Astrocyte (in vitro differentiated cells and primary cell): ENCODE results near the gene AFF4.

Experiments used
- EZH2 ChIP-seq: IDR thresholded peaks from 2 replicates; pipeline ENCODE4 v1.6.1; 2012; ENCODE audit warnings: mild to moderate bottlenecking, low read length, inconsistent platforms; ENCODE audit not compliant: insufficient read depth
- TF ChIP-seq, protein P1 (sequence below): IDR thresholded peaks from 2 replicates; pipeline ENCODE4 v1.5.1; 2011; ENCODE audit warnings: low read depth, mild to moderate bottlenecking, inconsistent platforms, low read length, moderate library complexity; ENCODE audit not compliant: insufficient read depth

DNA sequence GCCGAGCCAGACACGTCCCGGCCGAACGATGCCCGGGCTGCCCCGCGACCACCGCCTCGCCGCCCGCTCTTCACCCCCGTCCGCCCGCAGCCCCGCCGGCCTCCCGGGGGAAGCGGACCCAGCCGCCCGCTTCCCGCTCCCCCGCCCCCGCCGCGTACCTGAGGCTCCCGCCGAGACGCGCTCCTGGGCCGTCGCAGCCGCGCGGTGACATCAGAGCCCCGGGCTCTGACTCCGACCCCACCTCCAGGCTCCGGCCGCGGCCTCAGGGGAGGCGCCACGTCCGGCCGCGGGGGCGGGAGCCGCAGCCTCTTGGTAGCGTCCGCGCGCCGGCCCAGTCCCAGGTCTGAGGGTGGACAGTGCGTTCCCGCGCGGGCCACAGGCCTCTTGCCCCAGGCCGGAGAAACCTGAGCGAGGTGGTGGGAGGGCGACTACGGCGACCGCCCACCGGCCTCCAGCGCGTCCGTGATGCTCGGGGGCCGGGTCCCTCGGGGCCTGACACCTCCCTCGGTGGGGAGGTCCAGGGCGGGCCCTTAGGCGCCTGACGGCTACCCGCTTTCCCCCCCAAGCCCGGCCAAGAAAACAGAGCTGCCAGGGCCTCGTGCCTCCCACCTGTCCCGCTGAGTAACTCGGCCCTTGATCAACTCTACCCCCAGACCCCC, 132.9 kb downstream of the AFF4 start, which contains the start of gene SHROOM1:
- no peak for TF ChIP-seq EZH2
- TF ChIP-seq, protein P1, sequence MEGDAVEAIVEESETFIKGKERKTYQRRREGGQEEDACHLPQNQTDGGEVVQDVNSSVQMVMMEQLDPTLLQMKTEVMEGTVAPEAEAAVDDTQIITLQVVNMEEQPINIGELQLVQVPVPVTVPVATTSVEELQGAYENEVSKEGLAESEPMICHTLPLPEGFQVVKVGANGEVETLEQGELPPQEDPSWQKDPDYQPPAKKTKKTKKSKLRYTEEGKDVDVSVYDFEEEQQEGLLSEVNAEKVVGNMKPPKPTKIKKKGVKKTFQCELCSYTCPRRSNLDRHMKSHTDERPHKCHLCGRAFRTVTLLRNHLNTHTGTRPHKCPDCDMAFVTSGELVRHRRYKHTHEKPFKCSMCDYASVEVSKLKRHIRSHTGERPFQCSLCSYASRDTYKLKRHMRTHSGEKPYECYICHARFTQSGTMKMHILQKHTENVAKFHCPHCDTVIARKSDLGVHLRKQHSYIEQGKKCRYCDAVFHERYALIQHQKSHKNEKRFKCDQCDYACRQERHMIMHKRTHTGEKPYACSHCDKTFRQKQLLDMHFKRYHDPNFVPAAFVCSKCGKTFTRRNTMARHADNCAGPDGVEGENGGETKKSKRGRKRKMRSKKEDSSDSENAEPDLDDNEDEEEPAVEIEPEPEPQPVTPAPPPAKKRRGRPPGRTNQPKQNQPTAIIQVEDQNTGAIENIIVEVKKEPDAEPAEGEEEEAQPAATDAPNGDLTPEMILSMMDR = no peak
